LoVo (cell line): ENCODE data around the gene IGSF21.
"Not testable (repeated sequence)": the region's sequence is repeated elsewhere in the genome, so short reads cannot be mapped to it uniquely, and the experiment has no call there.

ENCODE experiments used
- DNase-seq: peaks from one replicate; pipeline ENCODE4 v3.0.0-alpha.2; 2016; ENCODE audit warnings: low spot score

IGSF21 gene

DNA sequence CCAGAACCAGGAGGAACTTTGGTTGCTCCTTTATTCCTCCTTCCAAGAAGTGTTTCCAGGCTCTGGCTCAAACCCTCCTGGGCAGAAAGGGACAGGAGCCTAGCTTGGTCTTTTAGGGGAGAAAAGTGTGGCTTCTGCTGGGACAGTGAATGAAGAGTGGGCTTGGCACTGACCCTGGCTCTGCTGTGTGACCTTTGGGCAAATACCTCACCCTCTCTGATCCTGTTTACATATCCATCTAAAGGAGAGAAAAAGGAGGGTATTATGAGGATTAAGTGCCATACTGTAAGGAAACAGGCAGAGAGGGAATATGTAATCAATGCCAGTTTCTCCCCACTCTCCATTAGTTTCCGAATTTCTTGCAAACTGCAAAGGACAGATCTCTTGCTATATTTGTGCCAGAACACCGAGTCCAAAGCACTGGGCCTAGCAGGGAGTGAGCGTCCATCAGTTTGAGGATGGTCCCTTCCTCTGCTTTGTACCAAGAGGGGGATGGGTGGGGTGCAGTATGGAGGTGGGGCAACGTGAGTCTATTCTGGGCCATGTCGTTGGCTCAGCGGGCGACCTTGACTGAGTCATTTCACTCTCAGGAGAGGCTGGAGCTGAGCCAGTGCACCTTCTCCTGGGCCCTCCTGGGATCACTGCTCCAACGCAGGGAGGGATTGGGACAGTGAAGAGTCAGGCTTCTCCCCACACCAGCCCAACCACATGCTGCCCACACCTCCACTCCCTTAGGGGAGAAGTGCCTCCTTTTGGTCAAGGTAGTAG, 38.4 kb downstream of the IGSF21 start:
- DNase-seq: peak; percentile 13

DNA sequence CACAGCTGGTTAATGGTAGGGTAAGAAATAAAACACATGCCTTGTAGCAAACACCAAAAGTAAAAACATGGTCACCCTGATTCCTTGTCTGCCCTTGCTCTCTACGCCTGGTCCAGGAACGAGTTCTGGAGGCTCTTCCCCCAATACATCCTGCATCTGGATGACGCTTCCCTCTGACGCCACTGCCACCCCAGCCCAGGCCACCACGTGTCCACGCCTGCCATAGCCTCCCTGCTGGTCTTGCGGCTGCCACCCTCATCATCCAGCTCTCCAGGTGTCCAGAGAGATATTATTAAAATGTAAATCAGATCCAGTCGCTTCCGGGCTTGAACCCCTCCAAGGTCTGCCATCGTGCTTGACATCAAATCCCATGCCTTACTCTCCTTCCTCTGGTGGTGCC, 39.3 kb downstream of the IGSF21 start:
- no peak for DNase-seq

DNA sequence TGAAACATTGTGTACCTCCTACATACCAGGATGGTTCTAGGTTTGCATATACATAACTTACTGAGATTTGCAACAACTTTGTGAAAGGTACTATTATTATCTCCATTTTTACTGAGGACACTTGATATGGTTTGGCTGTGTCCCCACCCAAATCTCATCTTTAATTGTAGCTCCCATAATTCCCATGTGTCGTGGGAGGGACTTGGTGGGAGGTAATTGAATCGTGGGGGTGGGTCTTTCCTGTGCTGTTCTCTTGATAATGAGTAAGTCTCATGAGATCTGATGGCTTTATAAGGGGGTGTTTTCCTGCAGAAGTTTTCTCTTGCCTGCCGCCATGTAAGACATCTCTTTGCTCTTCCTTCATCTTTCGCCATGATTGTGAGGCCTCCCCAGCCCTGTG, 40.1 kb downstream of the IGSF21 start:
- no peak for DNase-seq

DNA sequence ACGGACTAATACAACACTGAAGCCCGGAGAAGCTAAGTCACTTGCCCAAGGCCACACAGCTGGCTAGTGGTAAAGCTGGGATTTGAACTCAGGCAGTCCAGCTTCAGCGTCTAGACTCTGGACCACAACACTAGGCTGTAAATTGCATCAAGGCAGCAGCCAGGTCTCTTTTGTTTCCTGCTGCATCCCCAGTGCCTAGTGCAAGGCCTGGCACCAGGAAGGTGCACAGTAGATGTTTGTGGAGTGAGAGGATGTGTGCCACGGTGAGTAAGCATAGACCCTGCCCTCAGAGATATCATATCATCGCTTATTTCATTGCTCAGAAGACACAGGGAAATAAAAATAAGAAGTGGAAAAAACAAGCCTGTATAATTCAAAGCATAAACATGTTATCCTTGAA, 40.9 kb downstream of the IGSF21 start:
- DNase-seq: no peak

DNA sequence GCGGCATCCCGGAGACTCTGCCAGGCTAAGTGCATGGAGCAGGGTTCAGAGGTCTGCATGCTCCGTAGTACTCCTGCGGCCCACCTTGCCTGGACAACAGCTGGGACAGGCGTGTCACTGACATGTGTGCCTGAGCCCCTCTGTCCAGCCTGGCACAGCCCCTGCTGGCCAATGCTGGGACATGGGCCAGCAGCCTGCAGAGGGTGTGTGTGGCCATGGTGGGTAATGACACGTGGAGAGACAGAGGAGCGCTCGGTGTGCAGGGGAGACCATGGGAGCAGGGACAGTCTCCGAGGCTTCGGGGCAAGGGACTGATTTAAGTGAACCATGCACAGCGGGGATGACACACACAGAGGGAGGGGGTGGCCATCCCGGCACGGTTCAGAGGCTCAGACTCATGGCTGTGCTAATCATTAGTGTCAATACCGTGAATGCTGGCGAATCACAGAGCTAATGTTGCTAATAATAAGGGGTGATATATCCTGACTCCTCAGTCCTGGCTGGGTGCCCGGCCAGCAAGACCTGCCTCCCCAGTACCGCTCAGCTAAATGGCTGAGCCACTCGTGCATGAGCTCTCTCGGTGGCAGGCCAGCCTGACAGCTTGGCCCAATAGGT, 41.5 kb downstream of the IGSF21 start:
- DNase-seq: no peak

DNA sequence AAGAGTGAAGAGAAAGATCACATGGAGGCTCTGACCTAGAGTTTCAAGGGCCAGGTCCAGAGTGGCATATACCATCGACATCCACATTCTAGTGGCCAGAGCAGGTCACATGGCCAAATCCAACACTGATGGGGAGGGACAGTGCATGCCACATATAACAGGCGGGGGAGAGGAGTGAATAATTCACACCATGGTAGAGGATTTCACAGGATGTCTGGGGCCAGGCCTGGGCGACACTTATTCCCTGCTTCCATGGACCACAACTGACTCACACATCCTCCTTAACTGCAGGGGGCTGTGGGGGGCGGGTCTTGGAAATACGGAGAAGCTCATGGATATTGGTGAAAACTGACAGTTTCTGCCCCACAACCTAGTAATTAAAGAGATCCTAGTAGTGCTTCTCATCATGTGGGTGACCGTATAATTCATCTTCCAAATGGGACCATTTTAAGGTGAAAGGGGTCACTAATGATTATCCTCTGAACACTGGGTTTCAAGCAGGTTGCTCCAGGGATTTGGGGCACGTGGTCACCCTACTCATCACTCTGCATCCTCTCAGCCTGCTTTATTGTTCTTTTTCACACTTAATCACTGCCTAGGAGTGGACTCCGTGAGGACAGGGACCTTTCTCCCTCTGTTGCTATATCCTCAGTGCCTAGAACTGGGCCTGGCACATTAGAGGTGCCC, 44.0 kb downstream of the IGSF21 start:
- DNase-seq: no peak

DNA sequence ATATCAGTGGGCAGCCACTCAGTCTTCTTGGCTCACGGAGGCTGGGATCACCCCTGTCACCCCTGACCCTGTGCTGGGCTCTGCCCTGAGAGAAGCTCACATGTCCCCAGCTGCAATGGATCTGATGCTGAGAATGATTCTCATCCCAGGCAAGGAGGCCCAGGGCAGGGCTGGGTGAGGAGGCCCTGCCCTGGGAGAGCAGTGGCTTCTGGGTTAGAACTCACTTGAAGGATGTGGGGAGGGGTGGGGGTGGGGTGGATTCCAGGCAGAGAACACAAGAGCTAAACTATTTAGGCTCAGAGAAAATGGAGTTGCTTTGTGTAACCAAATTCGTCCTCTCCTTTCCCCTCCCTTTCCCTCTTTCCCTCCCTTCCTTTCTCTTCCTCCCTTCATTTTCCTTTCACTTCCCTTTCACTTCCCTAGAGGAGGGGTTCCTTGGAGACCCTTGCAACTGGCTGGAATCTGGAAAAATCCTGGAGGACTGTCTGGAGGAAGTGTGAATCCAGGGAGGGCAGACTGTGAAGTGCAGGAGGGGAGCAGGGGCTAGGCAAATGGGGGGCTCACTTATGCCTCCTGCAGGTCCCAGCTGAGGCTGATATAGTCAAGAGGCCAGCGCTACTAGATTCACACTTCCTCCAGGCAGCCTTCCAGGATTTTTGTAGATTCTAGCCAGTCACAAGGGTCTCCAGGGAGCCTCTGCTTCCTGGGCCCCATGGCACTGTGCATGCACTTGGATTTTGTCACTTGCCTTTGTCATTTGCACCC, 47.0 kb downstream of the IGSF21 start:
- no peak for DNase-seq

DNA sequence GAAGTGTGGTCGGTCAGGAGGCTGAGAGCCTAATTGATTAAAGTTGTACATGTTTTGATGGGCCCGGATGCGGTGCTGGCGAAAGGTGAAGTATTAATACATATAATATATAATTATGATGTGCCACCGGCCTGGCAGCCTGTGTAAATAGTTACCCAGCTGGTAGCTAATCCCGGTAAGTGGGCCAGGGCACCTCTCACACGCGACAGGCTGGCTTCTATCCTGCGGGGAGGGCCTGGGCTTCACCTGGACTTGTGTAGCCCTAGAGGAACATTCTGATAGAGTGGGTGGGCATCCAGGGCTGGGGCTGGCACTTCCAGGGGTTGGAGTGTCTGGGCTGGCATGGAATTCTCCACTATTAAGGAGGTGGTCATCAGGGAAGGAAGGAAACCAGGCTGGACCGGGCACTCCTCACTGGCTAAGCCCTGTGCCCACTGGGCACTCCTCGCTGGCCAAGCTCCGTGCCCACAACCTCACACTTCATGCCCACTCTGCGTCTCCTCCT, 48.3 kb downstream of the IGSF21 start:
- no peak for DNase-seq

DNA sequence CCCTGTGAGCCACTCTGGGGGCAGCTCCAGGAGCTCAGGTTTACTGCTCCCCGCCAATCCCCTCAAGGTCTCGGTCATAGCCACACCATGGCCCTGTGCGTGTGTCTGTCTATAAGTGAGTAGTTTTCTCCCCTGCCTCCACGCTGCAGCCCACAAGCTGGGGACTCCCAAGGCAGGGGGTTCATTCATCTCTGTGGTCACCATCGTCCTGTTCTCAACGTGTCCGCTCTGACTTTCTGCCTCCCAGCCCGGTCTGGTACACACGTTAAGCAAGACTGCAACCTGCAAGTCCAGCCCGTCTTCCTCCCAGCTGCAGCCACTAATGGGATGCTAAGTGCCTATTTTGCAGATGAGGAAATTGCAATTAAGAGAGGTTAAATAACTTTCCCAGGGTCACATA, 49.8 kb downstream of the IGSF21 start:
- no peak for DNase-seq

DNA sequence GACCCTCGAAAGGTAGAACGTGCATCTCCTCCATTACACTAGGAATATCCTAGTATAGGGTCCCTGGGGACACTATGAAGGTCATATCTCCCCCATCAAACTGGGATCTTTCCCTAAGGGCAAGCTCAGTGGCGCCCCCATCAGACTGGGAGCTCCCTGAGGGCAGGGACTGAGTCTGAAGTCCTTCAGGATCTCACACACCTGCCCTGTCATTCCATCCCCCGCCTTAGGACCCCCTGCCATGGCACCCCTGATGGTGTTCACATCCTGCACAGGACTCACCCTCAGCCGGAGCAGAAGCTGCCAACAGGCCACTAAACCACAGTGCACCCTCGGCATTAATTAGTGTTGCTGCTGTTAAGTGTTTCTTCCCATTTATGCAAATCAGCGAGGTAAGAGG, 50.4 kb downstream of the IGSF21 start:
- DNase-seq: no peak

DNA sequence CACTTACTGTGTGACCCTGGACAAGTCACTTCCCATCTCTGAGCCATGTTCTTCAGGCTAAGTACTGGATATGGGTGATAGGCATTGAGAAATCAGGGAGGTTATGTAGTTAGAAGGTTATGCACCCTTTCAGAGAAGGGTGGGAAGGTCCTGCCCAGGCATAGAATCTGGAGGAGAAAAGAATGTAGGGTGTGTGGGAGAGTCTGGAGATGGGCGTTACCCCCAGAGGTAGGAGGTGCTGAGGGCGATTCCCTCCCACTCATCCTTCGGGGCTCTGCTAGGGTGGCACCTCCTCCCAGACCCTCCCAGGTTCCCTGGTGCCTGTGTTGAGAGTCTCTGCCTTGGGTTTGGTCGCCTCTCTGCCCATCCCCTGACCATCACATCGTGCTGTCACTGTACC, 51.1 kb downstream of the IGSF21 start:
- DNase-seq: no peak

DNA sequence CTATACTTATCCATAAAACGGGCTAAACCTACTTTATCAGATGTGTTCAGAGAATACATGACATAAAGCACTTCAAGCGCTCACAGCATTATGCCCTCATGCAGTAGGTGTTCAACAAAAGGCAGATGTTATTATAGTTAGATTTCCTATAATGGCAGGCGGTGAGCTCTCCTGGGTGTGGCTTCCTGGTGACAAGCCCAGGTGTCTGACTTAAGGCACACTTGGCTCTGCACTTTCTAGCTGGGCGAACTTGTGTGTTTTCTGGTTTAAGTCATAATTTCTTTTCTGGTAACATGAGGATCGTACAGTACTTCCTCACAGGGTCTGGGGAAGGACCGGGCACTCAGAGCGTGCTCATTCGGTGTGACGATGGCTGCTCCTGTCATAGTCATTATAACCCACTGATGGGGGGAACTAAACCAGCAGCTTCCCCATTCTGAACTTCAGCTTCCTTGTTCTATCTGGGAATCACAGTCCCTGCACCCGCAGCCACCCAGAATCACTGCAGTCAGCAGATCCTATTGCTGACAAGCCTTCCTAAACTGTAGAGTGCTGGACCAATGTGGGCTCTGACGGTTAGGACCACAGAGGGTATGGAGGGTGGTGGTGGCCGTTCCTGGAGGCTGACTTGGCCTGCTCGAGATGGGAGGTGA, 52.8 kb downstream of the IGSF21 start:
- DNase-seq: no peak

DNA sequence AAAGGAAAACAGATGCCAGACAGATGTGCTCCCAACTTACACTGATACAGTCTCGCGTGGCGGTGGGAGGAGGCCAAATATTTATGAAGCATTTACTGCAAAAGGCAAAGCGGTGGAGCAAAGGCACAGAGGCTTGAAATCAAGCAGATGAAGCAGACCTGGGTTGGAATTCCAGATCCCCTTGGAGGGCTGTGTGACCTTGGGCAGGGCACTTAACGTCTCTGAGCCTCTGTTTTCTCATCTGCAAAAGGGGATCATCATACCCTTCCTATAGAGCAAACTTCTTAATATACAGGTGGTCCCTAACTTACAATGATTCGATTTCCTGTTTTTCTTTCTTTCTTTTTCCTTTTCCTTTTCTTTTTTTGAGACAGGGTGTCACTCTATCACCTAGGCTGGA, 54.1 kb downstream of the IGSF21 start:
- no peak for DNase-seq

DNA sequence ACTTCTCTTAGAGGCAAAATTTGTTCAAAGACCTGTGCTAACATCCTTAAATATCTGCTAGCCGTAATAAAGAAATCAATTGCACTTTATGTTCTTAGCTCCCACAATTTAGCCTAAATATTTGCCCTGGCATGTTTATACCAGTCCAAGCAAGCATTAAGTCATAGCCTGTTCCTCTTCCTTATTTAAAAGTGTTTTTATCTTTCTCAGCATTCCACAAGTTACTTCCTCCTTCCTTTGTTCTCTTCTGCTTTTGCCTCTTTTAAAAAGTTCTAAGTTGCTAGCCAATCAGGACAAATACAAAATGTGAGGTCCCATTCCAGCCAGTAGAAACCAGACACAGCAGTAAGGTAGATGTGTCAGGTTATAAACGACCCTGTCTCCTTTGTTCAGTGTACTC, 58.0 kb downstream of the IGSF21 start:
- DNase-seq: not testable (repeated sequence)

DNA sequence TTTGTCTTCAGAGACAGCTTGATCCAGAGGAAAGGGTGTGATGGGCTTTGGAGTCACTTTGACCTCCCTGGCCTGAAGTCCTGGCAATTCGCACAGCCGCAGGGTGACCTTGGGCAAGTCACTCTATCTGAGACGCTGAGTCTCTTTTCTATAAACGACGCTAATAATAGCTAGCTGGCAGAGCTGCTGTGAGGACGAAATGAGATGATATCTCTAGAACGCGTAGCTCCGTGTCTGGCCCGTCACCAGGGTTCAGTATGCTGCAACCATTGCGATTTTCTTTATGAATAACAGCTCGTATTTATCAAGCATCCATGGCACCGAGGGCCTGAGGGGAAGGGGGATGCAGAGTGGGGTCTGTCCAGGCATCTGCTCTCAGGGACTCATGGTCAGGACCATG, 58.7 kb downstream of the IGSF21 start:
- no peak for DNase-seq

DNA sequence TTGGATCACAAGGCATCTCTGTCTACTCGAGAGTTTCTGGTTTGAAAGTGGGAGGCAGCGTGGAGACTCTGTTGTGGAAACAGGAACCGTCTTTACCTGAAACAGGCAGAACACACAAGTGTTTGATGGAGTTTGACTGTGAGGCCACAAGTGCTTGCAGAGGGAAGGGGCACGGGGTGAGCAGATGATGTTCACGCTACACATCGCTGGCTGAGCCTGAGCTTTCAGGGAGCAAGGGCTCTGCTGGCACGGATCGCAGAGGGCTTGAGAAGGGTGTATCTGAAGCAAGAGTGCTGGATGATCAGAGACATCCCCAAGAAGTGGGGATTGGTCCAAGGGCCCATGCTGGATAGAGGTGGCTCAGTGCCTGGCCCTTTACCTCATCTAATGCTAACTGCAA, 59.3 kb downstream of the IGSF21 start:
- DNase-seq: no peak

DNA sequence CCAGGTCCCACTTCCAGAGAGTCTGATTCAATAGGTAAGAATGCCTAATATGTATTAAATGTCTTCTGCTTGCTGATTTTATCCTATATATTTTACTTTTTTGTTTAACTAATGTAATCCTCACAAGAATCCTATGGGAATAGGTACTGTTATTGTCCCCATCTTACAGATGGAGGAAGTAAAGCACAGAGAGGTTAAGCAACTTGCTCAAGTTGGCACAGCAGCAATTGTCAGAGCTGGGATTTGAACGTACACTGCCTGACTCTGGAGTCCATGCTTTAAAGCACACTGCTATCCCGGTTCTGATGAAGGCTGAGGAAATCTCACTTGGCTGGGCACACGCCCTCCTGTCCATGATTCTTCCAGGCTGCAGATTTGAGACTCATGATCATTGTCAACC, 62.8 kb downstream of the IGSF21 start:
- no peak for DNase-seq

DNA sequence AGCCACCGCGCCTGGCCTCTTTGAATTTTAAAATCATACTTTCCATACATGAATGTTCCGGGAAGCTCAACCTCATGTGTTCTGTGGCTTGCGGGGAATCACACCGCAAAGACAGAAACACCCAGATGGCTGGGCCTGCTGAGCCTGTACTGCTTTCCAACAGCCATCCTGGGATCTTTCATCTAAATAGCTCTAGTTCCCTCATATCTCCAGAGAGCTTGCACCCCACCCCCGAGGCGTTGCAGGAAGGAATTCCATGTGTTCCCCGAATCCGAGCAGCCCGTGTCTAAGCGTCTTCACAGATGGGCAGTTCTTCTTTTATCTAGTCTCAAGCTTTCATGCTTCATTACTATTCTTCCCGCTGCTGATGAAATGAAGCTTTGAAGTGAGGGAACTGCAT, 66.4 kb downstream of the IGSF21 start:
- no peak for DNase-seq

DNA sequence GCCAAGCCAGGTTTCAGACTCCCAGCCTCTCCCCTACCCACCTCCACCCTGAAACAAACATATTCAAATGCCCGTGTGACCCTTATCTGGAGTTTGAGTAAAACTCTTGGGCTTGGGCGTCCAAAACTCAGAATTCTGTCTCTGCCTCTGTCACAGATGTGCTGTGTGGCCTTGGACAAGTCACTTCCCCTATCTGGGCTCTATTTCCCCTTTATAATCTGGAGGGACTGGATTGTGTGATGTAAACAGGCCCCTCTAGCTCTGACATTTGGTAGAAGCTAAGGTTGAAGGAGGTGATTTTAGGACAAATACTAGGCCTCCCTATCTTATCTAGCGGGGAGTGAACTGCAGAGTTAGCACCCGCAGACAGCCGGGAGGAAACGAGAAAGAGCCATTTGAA, 67.5 kb downstream of the IGSF21 start:
- DNase-seq: no peak

DNA sequence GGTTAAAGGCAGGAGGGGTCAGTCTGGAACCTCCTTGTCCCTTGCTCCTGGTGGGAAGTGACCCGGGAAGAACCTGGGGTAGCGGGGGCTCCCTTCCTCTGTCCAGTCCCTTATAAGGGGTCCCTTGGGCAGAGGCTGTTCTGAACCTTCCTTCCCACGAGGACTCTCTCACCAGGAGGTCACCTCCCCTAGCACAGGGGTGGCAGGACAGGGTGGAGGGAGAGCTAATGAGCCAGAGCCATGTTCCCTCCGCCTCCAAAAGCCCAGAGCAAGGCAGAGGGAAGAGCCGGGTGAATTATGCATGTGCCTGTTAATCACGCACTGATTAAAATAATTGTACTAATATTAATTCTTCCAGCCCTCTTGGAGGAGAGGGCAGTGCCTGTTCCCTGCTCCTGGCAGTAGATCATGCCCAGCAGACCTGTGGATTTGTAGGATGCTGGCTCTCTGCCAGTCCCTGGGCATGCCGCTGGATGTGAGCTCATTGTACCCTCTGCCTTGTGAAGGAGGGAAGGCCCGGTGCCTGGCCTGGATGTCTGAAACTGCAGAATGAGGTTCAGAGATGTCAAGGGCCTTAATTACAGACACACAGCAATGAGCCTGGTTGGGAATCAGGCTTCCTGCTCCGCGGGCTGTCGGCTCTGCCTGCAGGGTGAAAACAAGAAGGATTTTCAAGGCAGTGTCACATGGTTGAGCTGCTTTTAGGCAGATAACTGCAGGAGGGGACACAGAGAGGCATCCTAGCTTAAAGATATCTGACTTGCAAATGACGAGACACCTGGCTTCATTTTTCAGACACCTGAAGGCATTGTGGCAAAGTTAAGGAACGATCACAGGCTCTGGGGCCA, 68.2 kb downstream of the IGSF21 start:
- no peak for DNase-seq

DNA sequence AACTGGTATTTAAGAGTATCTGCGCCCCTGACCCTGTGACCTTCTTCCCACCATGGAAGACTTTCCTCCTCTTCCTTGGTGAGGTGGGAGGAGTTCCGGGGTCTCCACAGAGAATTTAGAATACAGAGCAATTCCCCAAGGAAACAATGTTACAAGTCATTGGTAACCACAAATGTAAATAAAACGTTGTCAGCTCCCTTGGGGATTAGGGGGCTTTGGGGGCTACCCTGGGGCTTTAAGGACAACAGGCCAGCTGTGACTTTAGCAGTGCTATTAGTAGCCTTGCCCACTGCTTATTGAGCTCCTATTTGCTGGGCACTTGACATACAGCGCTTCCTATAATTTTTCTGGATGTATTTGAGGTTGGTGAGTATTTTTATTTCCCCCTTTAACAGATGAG, 69.0 kb downstream of the IGSF21 start:
- no peak for DNase-seq
